ENCODE data around the gene ANKRD2. TPM values are rescaled to one million over a fixed set of nuclear protein-coding genes. Genes with fewer than 3 reads are reported as not detected.

Gene ANKRD2
- total RNA-seq, 1 donor from 2014 or later, result 0.35 TPM

GRCh38 chr10:97531401-97531986 is 41.1 kb upstream of the ANKRD2 start:
- Histone ChIP-seq H3K9me3 (no peaks in the 10 kb centered on the region), H3K27ac (no peak overlapping the region), H3K4me3 (no peak overlapping the region), H3K27me3 (ENCODE audit: low read depth) (no peaks in the 10 kb centered on the region), H3K36me3 (no peaks in the 10 kb centered on the region), H3K4me1 (no peaks in the 10 kb centered on the region)
- intact Hi-C loops (cut with DNase I), result no loop called here
- TF ChIP-seq CTCF (IDR thresholded peaks at IDR 0.05), result no peak
- ATAC-seq (peak; percentile 35 to 55), DNase-seq (no peak)

- TF ChIP-seq CTCF (IDR thresholded peaks at IDR 0.05), result no peak
- no peak for DNase-seq
- intact Hi-C loops (cut with DNase I), result no loop called here
- H3K4me1 ChIP-seq, result no peaks in the 10 kb centered on the region
- H3K27me3 ChIP-seq (ENCODE audit: low read depth), result no peaks in the 10 kb centered on the region
- H3K27ac ChIP-seq, result no peak overlapping the region
- H3K36me3 ChIP-seq, result no peaks in the 10 kb centered on the region
- no peaks in the 10 kb centered on the region for H3K9me3 ChIP-seq
- ATAC-seq, result peak in 1 of 2 donors; percentile 29
- H3K4me3 ChIP-seq, result no peak overlapping the region
Measured at GRCh38 chr10:97532935-97533671, 39.5 kb upstream of the ANKRD2 start.

GRCh38 chr10:97533888-97534287 is 38.7 kb upstream of the ANKRD2 start:
- Histone ChIP-seq H3K9me3 (no peaks in the 10 kb centered on the region), H3K36me3 (no peaks in the 10 kb centered on the region), H3K27me3 (ENCODE audit: low read depth) (no peaks in the 10 kb centered on the region), H3K27ac (no peak overlapping the region), H3K4me1 (no peaks in the 10 kb centered on the region), H3K4me3 (no peak overlapping the region)
- no peak for ATAC-seq
- no peak for TF ChIP-seq CTCF (IDR thresholded peaks at IDR 0.05)
- intact Hi-C loops (cut with DNase I), result no loop called here
- DNase-seq, result no peak

GRCh38 chr10:97534746-97535367 is 37.7 kb upstream of the ANKRD2 start:
- Histone ChIP-seq H3K4me3 (no peak overlapping the region), H3K9me3 (no peaks in the 10 kb centered on the region), H3K27me3 (ENCODE audit: low read depth) (no peaks in the 10 kb centered on the region), H3K4me1 (peaks cover 7% of the 10 kb centered on the region), H3K27ac (no peak overlapping the region), H3K36me3 (no peaks in the 10 kb centered on the region)
- peak; percentile 31 to 35 for ATAC-seq
- intact Hi-C loops (cut with DNase I), result no loop called here
- DNase-seq, result no peak
- TF ChIP-seq CTCF (IDR thresholded peaks at IDR 0.05), result peak; percentile 50

GRCh38 chr10:97537186-97537869 is 35.3 kb upstream of the ANKRD2 start:
- peaks cover 25% of the 10 kb centered on the region for H3K4me1 ChIP-seq
- H3K9me3 ChIP-seq, result no peaks in the 10 kb centered on the region
- no peak overlapping the region for H3K4me3 ChIP-seq
- H3K27ac ChIP-seq, result no peak overlapping the region
- DNase-seq (no peak), ATAC-seq (no peak)
- no peaks in the 10 kb centered on the region for H3K27me3 ChIP-seq (ENCODE audit: low read depth)
- no peaks in the 10 kb centered on the region for H3K36me3 ChIP-seq
- intact Hi-C loops (cut with DNase I), result no loop called here
- no peak for TF ChIP-seq CTCF (IDR thresholded peaks at IDR 0.05)
